CD1c-positive myeloid dendritic cell (primary cell): ENCODE data around the gene NPC1.
"Not testable (repeated sequence)": the region's sequence is repeated elsewhere in the genome, so short reads cannot be mapped to it uniquely, and the experiment has no call there.

ENCODE experiments used
- DNase-seq: peaks from one replicate; pipeline ENCODE4 v3.0.0-alpha.2; 2016; ENCODE audit errors: extremely low spot score

Gene NPC1

DNA sequence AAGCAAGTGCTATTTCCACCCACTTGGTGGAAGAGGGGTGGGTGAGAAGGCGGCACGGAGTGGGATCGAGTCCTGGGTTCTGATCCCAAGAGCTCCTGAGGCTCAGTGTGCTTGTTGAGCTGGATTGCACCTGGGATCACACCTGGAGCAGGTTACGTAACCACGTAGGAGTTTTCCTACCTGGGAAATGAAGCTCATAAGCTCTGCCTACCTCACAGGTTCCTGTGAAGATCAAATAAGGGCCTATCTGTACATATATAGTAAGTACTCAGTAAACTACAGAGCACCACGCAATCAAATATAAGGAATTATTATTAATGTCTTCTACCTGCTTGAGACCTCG lies 11.0 kb downstream of the NPC1 start:
- DNase-seq, result no peak

DNA sequence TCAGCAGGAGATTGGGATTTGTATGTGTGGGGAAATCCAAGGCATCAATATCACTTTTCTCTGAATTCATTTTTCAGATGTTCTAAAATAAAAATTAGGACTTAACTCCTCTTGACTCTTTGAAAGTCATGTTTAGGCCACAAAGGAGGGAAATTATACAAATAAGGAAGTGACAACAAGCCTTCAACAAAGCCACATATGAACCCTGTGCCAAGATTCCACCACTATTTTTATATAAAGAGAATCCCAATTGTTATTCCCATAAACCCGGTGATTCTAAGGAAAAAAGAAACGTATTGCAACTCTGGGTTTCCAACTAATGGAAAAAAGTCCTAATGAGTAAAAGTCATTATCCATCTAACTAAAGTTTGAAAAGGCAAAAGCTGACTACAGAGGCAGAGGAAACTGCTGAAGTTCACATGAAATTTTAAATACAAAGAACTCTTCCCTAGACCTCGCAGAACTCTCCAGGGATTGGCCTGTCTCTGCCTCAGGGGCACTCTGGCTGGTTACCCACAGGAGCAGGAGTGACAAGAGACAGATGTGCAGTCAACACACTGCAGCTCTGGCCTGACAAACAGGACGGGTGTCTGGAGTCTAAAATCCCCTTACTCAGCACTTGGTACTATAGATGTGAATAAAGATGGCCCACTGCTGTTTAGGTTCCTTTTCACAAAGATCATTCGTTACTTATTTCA lies 11.5 kb downstream of the NPC1 start:
- peak; percentile 40 for DNase-seq

DNA sequence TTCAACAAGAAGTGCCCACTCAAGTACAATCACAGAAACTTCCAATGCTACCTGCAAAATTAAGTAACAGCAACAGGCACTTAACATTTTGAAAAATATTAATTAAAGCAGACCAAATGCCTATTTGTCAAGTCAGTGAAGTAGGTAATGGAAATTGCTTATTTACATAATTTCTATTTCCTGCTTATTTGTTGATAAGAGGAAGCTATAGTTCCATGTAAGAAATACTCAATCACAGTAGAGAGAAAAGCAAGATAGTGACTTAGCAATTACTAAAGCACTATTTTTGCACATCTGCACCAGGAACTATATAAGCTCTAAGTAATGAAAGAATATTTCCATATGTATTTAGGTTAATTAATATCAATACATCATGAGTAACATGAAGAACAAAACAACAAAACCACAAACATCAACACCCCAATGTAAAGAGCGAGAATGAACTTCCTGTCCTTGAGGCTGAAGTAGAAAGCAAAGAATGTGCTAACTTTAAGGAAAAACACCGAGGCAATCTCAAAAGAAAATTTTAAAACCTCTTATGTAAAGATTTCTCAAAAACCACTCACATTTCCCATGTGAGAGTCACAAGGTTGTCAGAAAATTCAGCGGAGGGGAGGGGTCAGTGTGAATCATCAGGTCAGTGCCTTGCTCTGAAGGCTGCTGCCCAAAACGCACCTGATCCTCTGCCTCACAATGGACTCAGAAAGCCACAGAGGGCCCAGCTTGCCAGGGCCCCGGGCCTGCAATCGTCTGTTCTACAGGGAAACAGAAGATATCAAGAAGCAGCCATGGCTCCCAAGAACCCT lies 12.5 kb downstream of the NPC1 start:
- peak; percentile 75 for DNase-seq

DNA sequence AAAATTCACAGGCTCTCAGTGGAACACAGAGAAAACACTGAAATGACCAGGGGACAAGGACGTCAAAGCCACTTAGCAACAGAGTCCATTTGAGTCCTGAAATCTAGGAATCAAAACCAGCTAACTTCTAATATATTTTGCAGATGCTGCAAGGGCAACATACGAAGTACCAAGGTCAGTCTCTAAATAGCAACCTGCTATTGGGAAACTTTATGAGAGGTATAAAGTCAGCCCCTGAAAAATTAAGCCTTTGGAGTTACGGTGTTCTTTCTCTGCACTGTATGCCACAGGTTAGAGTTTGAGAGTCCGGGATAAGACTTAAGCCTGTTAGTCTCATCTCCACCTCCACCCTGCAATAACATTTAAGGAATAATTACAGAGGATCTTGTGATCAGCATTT lies 13.3 kb downstream of the NPC1 start:
- DNase-seq, result no peak

DNA sequence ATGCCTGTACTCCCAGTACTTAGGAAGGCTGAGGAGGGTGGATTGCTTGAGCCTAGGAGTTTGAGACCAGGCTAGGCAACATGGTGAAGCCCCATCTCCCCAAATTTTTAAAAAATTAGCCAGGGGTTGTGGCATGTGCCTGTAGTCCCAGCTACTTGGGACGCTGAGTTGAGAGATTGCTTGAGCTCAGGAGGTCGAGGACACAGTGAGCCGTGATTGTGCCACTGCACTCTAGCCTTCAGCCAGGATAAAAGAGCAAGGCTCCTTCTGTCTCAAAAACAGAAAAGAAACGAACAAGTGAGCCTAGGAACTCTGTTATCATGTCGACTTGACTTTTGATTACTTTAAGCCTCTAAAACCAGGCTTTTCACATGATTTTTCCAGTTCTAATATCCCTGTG lies 13.7 kb downstream of the NPC1 start:
- DNase-seq, result no peak

DNA sequence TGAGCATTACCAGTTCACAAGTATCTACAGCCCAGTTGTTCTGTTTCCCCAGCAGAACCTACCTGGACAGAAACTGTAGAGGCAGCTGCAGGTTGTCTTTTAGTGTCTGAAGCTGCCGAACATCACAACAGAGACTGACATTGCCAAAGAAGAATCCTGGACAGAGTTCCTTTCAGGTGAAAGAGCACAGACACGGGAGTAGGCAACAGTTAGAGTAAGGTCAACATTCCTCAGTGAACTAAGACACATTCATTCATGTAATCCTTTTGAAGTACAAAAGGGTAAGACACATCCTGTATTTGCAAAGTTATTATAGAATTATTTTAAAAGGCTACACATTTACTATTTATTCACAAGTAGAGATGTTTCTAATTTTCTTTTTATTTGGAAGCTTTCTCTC lies 14.3 kb downstream of the NPC1 start:
- DNase-seq, result no peak

DNA sequence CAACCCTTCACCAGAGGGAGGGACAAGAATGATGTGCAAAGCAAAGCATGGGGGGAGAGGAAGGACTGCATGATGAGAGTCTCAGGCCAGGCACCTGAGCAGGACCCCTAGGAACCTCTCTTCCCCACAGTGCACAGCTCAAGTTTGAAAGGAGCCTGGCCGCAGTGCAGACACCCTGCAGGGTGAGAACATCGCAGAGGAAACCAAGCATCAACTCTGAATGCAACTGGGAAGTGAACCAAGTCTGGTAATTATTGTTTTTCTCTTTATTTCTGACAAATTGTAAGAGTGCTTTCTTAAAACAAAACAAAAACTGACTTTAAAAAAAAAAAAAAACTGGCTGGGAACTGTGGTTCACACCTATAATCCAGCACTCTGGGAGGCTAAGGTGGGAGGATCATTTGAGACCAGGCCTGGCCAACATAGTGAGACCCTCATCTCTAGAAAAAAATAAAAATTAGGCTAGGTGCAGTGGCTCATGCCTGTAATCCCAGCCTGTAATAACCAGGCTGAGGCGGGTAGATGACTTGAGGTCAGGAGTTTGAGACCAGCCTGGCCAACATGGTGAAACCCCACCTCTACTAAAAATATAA lies 15.3 kb downstream of the NPC1 start:
- DNase-seq, result no peak

DNA sequence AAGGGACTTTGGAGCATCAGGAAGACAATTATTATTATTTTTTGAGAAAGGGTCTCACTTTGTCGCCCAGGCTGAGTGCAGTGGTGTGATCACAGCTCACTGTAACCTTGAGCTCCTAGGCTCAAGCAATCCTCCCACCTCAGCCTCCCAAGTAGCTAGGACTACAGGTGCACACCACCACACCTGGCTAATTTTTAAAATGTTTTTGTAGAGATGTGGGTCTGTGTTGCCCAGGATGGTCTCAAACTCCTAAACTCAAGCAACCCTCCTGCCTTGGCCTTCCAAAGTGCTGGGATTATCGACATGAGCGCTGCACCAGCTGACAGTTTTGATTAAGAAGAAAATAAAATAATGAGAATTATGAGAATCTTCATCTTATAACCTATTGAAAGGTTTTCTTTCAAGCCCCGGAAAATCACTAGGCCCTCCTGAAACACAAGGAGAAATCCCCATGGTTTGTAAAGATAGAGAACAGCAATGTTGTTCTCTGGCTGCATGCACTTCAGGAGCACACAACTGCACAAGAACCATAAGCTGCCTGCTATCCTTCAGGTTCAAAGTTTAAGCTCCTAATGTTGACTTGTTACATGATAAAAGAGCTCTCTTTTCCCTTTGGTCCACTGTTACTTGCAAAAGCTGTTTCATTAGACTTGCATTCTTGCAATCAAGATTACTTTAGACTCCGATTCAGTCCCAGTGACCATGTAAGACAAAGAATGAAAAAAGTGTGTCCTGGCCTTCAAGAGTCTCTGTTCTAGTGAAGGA lies 16.8 kb downstream of the NPC1 start:
- DNase-seq, result no peak

DNA sequence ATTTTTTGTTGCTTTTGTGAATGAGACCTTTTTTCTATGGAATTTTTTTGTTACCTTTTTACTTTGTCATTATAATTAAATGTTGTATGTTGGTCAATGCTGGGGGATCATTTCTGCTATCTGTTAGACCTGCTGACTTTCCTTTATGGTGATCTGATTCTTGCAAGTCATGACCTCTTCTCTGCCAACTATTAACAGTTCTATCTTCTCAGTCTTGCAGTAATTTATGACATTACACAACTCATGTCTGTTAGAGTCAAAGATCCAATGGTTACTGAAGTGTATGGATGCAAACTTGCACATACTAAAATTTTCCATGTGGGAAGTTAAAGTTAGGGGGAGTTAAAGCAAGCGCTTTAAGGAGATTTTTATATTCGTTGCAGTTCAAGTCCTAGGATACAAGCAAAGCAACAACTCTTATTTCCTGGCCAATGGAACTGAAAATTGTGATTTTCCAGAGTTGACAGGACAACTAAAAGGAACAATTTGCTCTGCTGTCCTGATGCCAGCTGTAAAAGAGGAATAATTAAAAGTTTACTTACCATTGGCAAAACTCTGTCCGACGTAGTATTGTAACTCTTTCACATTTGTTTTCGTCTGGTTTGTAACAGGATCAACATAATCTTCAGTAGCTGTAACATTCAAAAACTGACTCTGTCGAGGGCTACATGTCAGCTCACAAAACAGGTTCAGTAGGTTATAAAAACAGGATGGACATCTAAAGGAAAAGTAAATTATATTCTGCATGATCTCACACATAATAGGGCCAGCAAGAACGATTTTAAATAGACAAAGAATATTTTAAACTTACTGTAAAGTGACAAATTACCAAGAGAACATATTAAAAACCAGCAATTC lies 17.8 kb downstream of the NPC1 start:
- DNase-seq, result no peak

DNA sequence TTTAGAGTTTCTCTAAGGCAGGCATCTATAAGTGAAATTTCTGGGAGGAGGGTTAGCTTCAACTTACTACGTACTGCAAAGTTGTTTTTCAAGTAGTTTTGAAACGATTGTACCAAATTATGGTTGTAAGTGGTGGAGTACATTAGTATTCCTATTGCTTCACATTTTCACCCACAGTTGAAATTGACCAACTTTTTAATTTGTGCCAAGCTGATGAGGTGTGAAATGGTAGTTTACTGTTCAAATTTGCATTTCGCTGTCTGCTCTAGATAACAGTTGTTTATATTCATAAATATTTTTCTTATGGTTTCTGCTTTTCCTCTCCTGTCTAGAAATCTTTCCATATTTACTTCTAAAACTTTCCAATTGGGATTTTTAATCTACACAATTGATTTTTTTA lies 18.6 kb downstream of the NPC1 start:
- DNase-seq, result no peak

DNA sequence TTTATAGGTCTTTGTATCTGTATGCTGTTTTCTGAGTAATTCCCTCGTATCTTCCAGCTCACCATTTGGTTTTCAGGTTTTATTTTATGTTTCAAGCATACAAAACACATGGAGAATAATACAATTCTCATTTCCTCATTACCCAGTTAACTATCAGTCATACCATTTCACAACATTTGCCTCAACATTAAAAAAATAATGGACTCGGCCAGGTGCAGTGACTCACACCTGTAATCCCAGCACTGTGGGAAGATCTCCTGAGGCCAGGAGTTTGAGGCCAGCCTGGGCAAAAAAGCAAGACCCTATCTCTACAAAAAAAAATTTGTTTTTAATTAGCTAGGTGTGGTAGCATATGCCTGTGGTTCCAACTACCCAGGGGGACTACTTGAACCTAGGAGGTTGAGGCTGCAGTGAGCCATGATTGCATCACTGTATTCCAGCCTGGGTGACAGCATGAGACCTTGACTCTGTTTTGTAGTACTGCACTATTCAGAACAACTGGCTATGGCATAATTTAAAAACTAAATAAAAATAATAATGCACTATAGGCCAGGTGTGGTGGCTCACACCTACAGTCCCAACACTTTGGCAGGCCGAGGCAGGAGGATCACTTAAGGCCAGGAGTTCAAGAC lies 20.3 kb downstream of the NPC1 start:
- no peak for DNase-seq

DNA sequence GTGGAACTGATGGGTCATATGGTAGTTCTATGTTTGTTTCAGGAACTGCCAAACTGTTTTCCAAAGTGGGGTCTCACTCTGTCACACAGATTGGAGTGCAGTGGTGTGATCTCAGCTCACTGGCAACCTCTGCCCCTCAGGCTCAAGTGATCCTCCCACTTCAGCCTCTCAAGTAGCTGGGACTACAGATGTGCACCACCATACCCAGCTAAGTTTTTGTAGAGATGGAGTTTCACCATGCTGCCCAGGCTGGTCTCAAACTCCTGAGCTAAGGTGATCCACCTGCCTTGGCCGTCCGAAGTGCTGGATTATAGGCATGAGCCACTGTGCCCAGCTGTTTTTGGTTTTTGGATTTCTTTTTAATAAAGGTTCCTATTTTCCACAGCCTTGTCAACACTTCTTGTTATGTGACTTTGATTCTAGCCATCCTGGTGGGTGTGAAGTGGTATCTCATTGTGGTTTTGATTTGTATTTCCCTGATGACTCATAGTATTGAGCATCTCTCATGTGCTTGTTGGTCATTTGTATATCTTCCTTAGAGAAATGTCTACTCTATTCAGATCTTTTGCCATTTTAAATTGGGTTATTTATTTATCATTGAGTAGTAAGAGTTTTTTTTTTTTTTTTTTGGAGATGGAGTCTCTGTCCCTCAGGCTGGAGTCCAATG lies 22.8 kb downstream of the NPC1 start:
- peak; percentile 59 for DNase-seq

DNA sequence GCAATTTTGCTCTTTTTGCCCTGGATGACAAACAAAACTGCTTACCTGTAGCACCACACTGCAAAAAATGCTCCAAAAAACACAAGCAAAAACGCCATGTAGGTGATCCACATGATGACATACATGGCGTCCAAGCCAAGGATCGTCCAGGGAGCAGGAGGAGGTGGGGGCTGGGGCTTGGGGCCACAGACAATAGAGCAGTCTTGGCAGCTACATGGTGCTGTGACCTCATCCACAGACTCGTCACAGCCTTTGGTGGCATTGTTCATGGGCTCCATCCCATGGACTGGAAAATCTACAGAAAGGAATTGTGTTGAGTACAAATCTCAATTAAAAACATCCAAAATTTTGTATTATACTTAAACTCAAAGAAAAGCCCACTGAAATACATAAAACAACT lies 26.1 kb downstream of the NPC1 start:
- DNase-seq, result no peak

DNA sequence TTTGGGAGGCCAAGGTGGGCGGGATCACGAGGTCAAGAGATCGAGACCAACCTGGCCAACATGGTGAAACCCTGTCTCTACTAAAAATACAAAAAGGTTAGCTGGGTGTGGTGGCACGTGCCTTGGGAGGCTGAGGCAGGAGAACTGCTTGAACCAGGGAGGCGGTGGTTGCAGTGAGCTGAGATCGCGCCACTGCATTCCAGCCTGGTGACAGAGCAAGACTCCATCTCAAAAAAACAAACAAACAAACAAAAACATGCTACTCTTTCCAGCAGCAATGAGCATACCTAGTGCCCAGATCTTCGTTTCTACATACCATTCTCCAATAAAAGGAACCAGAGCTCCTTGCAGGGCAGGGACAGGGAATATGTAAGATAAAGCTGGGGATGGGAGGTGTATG lies 28.8 kb downstream of the NPC1 start:
- not testable (repeated sequence) for DNase-seq

DNA sequence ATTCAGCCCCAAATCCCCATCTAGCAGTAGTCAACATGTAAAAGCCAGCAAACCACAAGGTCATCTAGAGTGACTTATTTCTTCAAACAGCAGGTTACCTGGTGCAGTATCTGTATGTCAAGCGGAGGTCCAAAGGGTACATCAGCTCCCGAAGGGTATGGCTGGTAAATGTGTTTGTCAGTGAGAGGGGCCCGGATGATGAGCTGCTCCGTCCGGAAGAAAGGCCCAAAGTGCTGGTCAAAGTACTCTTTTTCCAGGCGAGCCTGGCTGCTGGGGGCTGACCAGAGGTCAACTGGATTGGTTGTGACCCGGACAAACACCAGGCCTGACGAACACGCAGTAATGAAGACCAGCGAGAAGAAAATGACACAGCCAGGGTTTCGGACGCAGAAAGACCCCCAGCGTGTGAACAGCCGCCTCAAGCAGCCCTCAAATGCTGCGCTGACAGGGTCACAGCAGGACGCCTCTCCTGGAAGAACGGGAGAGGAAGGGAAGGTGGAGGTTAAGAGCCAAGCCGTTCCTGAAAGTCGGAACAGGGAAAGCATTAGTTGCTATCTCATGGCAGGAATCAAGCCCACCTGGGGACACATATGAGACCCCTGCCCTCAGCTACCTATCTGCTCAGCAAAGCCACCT lies 30.0 kb downstream of the NPC1 start:
- no peak for DNase-seq

DNA sequence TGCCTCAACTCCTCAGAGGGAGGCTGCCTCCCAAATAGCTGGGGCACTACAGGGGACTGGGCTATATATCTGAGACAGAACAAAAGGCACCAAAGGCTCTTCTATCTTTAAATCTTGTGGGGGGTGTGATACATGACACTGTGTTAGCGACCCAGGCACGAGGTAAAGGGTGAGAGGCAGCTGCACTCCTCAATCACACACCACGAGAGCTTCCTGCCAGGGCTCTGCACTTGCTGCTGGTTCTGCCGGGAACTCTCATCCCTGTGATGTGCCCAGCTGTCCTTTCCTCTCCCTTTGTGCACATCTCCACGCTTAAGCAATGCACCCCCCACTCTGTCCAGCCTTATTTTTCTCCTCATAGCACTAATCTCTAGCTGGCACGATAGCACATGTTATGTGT lies 32.4 kb downstream of the NPC1 start:
- no peak for DNase-seq

DNA sequence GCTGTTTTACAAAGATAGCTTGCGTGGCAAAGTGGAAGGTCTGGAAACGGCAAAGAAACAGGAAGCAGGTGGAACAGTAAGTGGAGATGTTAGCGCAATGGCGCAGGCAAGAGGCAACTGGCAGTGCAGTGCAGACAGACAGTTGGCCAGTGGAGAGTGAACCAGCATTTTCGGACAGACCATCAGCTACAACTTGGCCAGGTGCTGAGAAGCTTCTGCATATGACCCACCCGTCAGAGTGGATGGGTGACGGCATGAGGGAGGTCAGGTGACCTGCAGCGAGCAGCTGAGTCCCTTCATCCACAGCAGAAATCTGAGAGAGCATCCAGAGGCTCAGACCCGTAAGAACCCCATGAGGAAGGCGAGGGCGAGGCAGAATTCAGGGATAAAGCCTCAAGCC lies 33.8 kb downstream of the NPC1 start:
- no peak for DNase-seq

DNA sequence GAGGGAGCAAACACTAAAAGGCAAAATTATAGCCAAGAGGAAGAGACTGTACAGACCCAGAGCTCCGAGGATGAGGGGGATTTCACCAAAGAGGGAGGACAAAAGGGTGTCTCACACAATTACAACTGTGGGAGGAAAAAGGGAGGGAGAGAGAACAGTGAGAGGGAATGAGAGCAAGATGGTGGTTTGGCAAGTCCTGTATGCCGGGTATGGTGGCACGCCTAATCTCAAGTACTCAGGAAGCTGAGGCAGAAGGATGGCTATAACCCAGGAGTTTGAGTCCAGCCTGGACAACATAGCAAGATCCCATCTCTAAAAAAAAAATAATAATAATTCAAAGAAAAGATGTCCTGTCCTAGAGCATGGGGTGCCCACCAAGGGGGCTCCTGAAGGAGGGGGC lies 34.3 kb downstream of the NPC1 start:
- DNase-seq, result no peak

DNA sequence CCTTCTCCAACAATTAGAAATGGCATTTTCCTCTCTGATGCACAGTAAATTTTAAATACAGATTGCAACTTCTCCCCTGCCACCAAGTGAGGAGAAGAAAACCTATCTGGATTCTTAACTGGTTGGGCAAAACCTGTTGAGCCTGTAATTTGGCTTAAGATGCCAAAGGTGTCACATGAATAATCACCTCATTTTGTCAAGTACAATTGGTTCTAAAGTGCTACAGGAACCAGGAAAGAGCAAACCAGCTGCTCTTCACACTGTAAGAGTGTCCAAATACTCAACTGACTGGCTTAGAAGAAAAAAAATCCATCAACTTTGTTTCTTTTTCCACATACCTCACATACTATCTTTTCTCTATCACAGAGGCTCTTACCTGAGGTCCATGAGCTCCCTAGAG lies 35.4 kb downstream of the NPC1 start:
- no peak for DNase-seq

DNA sequence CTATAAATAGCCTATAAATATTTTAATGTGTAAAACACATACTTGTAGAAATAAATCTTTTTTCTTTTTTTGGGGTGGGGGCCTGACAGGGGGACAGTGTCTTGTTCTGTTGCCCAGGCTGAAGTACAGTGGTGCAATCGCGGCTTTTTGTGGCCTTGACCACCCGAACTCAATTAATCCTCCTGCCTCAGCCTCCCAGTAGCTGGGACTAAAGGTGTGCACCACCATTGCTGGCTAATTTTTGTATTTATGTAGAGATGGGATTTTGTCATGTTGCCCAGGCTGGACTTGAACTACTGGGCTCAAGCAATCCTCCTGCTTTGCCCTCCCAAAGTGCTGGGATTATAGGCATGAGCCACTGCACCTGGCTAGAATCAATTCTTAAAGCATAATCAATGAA lies 37.6 kb downstream of the NPC1 start:
- no peak for DNase-seq
